Measurements from ENCODE around the gene ERF.
A peak's percentile ranks its signal among the peaks of the same experiment; 100 is the strongest.

The ERF gene

DNA sequence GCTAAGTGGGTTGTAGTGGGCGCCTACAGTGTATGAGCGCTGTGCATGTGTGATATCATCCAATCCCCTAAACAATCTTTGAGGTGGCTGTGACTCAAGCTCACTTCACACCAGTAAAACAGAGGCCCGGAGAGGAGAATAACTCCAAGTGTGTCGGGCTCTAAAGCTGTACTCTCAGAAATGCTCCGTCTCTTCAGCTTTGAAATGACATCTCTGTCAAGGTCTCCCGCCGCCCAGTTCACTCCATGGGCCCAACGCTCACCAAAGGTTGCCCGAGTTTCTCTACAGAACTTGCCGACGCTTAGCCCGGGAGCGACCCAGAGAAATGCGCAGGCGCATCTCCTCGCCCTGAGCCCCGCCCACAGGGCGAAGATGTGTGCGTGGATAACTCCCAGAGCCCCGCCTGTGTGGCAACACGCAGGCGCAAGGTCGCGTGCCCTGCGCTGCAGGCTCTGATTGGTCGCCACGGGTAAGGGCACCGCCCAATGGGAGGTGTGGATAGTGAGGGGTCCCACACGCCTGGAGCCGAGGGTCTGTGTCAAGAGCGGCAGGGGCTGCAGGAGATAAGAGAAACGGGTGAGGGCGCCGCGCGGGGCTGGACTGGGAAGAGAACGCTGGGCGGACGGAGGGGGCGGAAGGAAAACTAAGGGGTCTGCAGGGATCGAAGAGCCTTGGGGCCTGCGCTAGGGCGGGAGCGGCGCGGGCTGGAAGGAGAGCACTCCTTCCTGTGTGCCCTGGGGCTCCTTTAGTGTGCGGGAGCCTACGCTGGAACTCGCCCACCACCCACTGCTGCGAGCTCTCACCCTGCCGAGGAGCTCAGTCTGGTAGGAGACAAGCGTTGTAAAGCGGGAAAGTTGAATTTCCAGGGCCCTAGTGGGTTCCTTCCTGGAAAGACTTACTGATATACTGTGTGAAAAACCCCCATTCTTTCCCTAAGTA is 34.8 kb downstream of the ERF start, which contains the start of gene ZNF526:
Gene ZNF526 (plus strand): TSS at position 501 of the 939 bp plus-strand sequence. CDS start 4,092 bp downstream, outside the sequence.
- peak within 1 kb of the TSS; percentile 94 for H3K4me3 ChIP-seq (ENCODE audit: low read length)
- H3K4me1 ChIP-seq (ENCODE audit: control insufficient read depth, insufficient read depth, low read length), result peaks cover 18% of the 10 kb centered on the region
- H3K27me3 ChIP-seq (ENCODE audit: control insufficient read depth, insufficient read depth, low read length), result no peaks in the 10 kb centered on the region
- peak within 1 kb of the TSS; percentile 61 for H3K27ac ChIP-seq (ENCODE audit: low read depth, low read length)
- peaks cover 8% of the 10 kb centered on the region for H3K36me3 ChIP-seq (ENCODE audit: control insufficient read depth, insufficient read depth, low read length)
- peak within 1 kb of the TSS; percentile 38 for H3K9ac ChIP-seq (ENCODE audit: low read length)

DNA sequence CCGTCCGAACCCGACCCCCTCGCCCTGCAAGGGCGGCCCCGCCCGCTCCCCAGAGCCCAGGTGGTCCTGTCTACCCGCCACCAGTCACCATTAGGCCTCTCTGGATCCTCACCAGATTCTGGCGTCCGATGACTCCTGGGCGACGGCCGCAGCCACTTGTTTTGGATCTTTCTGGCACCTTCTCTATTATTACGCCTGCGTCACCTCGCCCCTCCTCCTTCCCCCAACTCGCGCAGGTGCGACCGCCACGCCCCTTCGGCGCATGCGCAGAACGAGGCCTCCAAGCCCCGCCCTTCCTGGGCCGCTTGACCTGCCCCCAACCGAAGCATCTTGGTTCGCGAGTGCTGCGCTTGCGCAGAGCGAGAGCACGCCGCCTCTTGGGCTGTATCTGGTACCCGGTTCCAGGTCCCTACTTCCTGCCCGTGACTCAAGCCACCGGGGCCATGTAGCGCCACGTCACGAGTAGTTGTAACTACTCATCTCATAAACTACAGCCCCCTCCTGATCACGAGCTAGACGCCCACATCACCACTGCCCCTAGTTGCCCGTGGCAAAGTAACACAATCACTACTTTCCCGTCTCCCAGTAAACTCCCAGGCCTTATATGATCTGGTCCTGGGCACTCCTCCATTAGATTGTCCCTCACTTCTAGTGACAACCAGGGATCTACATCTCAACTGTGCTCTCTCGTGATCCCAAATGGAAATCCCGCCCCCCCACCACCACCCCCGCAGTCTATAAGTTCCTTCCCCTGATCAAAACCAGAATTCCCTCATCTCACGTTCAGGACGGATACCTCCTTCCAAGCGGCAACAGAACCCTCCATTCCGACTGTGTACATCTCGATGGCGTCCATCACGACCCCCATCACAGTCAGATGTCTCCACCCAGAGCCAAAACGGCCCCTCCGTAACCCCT is 37.1 kb downstream of the ERF start, which contains the start of gene DEDD2:
Gene DEDD2 (minus strand): TSS at position 158 of the 918 bp plus-strand sequence. CDS start 670 bp downstream, outside the sequence.
- H3K4me1 ChIP-seq (ENCODE audit: control insufficient read depth, insufficient read depth, low read length), result peaks cover 18% of the 10 kb centered on the region
- H3K27me3 ChIP-seq (ENCODE audit: control insufficient read depth, insufficient read depth, low read length), result no peaks in the 10 kb centered on the region
- peak within 1 kb of the TSS; percentile 96 for H3K9ac ChIP-seq (ENCODE audit: low read length)
- peak within 1 kb of the TSS; percentile 81 for H3K27ac ChIP-seq (ENCODE audit: low read depth, low read length)
- peak within 1 kb of the TSS; percentile 96 for H3K4me3 ChIP-seq (ENCODE audit: low read length)
- H3K36me3 ChIP-seq (ENCODE audit: control insufficient read depth, insufficient read depth, low read length), result peaks cover 8% of the 10 kb centered on the region

DNA sequence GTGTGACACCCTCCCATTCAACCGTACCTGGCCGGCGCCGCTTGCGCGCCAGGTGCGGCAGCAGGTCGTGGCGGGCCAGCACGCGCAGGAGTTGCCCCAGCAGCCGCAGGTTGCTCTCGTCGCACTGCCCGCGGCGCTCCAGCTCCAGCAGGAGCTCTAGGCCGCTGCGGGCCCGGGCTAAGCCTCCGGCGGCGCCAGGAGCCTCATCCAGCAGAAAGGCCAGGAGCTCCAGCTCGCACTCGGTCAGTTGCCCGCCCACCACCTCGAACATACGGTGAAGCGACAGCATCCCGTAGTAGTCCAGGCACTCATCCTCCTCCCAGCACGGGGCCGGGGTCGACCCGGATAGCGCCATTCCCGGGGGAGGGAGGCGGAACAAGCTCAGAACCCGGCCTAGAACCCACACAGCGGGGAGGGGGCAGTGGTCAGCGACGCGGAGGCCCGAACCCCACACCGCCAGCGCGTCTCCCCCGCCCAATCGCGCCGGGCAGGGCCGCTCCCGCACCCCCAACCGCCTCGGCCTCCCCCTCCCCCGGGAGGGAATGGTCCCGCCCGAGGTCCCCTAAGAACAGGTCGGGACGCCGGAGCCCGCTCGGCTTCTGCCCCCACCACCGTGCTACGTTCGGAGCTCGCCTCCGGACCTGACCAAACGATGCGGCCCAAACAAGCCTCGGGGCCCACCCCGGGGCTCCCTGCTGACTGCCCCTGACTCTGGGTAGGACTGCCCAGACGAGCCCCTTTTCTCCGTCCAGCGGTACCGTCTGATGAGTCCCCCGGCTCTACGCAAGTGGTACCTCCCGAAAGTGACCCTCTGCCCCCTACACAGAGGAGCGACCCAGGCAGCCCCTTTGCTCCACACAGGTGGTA is 38.0 kb downstream of the ERF start:
- Histone ChIP-seq H3K27me3 (ENCODE audit: control insufficient read depth, insufficient read depth, low read length) (no peaks in the 10 kb centered on the region), H3K9ac (ENCODE audit: low read length) (peak overlapping the region; percentile 96), H3K4me3 (ENCODE audit: low read length) (peak overlapping the region; percentile 96), H3K36me3 (ENCODE audit: control insufficient read depth, insufficient read depth, low read length) (peaks cover 8% of the 10 kb centered on the region), H3K4me1 (ENCODE audit: control insufficient read depth, insufficient read depth, low read length) (peaks cover 18% of the 10 kb centered on the region), H3K27ac (ENCODE audit: low read depth, low read length) (peak overlapping the region; percentile 81)

DNA sequence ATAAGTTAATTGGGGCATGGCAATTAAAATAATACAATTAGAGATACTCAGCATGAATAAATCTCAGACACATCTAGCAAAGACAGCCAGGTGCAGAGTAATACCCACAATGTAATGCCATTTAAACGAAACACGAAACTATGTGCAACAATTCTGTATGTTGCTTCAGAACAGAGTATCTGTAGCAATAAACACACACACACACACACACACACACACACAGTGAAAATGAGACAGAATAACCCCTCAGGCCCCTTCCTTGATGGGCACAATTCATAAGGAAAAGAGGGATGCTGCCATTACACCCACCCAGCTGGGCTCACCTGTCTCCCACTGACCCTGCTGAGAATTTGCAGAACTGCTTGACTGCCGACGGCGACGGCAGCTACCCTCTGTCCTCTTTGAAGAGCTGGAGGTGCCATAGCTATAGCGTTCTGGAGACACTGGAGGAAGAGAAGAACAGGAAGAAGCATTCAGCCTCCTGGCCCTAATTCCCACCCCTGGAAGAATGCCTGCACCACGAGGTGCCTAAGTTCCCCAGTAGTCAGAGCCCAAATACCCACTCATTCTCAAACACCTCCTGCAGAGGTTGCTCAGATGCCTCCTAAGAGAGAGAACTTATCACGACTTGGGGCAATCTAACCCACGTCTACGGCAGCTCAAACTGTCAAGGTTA is 40.0 kb downstream of the ERF start:
- Histone ChIP-seq H3K9ac (ENCODE audit: low read length) (no peak overlapping the region), H3K4me1 (ENCODE audit: control insufficient read depth, insufficient read depth, low read length) (peaks cover 11% of the 10 kb centered on the region), H3K36me3 (ENCODE audit: control insufficient read depth, insufficient read depth, low read length) (peaks cover 8% of the 10 kb centered on the region), H3K4me3 (ENCODE audit: low read length) (peak overlapping the region; percentile 96), H3K27ac (ENCODE audit: low read depth, low read length) (no peak overlapping the region), H3K27me3 (ENCODE audit: control insufficient read depth, insufficient read depth, low read length) (no peaks in the 10 kb centered on the region)

DNA sequence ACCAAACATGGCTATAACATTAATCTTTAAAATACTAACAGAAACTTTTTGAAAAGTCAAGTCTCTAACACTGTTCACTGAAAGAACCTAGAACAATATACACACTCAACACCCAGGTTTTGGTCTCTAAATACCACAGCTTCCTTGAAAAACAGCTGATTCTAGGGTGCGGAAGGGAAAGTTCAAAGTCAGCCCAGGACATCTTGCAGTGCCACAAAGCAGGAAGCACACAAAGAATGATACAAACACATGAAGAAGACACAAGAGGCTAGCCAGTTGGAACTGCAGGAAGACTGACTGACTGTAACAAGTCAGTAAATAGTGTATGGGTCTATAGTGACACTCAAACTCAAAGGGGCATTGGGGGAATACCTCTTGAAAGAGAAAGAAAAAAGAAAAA is 42.0 kb downstream of the ERF start:
- H3K4me1 ChIP-seq (ENCODE audit: control insufficient read depth, insufficient read depth, low read length), result peaks cover 6% of the 10 kb centered on the region
- no peaks in the 10 kb centered on the region for H3K27me3 ChIP-seq (ENCODE audit: control insufficient read depth, insufficient read depth, low read length)
- peaks cover 17% of the 10 kb centered on the region for H3K36me3 ChIP-seq (ENCODE audit: control insufficient read depth, insufficient read depth, low read length)
- H3K9ac ChIP-seq (ENCODE audit: low read length), result no peak overlapping the region
- no peak overlapping the region for H3K27ac ChIP-seq (ENCODE audit: low read depth, low read length)
- H3K4me3 ChIP-seq (ENCODE audit: low read length), result no peak overlapping the region

DNA sequence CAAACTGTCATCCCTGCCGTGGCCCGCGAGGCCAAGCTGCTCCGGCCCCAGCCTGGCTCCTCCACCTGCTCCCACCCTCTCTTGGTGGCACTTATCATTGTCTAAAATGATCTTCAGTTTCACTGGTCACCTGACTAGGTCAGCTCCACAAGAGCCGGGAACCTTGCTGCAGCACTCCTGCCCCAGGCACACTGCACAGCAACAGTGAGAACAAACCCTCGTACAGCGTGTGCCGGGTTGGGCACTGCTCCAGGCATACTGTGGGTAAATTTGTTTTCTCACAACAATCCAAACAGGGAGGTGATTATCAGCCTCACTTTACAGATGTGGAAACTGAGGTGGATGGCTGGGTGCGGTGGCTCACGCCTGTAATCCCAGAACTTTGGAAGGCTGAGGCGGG is 46.3 kb downstream of the ERF start:
- Histone ChIP-seq H3K4me1 (ENCODE audit: control insufficient read depth, insufficient read depth, low read length) (no peaks in the 10 kb centered on the region), H3K9ac (ENCODE audit: low read length) (no peak overlapping the region), H3K27ac (ENCODE audit: low read depth, low read length) (no peak overlapping the region), H3K36me3 (ENCODE audit: control insufficient read depth, insufficient read depth, low read length) (peaks cover 34% of the 10 kb centered on the region), H3K27me3 (ENCODE audit: control insufficient read depth, insufficient read depth, low read length) (no peaks in the 10 kb centered on the region), H3K4me3 (ENCODE audit: low read length) (no peak overlapping the region)

DNA sequence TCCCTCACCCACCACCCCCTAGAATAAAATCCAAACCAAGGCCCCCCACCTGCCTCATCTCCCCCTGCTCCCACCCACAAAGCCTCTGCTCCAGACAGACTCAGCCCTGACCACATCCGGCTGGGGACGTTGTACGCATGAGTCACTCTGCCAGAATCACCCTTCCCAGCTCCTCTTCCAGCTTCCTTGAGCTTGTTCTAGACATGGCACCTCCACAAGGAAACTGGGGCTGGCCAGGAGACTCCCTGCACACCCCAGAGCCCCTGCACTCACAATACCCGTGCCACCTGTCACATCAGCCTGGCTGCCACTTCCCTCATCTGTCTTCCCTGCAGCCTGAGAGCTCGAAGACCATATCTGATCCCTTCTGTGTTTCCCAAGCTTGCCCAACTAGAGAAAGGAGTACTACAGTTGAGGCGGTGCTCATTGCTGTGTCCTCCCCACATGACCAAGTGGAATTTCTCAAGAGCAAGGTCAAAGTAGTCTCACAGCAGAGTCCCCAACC is 47.1 kb downstream of the ERF start:
- peaks cover 37% of the 10 kb centered on the region for H3K36me3 ChIP-seq (ENCODE audit: control insufficient read depth, insufficient read depth, low read length)
- H3K4me3 ChIP-seq (ENCODE audit: low read length), result no peak overlapping the region
- H3K9ac ChIP-seq (ENCODE audit: low read length), result no peak overlapping the region
- H3K4me1 ChIP-seq (ENCODE audit: control insufficient read depth, insufficient read depth, low read length), result no peaks in the 10 kb centered on the region
- H3K27me3 ChIP-seq (ENCODE audit: control insufficient read depth, insufficient read depth, low read length), result no peaks in the 10 kb centered on the region
- no peak overlapping the region for H3K27ac ChIP-seq (ENCODE audit: low read depth, low read length)

DNA sequence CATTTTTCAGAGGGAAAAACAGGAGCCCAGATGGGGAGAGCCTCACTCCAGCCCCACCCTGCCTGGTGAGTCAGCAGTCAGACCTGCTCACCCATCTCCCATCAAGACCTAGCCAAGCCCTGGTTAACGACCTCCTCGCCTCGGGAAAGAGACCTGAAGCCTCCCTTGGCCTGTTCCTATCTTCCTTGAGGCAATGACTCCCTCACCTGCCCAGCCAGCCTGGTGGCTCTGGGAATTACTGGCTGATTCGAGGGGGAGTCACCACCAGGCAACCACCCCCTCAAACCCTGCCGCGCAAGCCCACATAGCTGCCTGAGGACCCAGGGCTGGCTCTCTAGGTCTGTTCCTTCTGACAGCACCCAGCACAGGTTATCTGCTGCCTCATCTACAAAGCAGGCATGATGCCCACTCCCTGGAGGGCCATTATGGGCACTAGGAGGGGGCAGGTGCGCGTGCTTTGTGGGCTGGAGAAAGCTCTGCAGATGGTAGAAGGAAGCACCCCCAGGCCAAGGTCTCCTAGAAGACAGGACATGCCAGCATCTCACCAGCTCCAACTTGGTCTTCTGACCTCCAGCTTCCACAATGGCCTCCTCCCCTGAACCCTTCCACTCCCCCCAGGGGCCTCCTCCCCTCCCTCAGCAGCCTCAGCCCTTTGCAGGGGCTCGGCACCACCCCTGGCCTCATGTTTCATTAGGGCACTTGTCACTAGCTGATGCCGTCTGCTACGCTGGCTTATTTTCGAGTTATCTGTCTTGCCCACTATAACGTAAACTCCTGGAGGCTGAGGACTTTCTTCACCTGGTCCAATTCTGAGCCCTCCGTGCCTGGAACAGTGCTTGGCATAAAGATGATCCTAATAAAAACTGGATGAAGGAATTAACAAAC is 47.8 kb downstream of the ERF start:
- H3K4me3 ChIP-seq (ENCODE audit: low read length), result no peak overlapping the region
- H3K9ac ChIP-seq (ENCODE audit: low read length), result no peak overlapping the region
- H3K36me3 ChIP-seq (ENCODE audit: control insufficient read depth, insufficient read depth, low read length), result peaks cover 38% of the 10 kb centered on the region
- no peak overlapping the region for H3K27ac ChIP-seq (ENCODE audit: low read depth, low read length)
- no peaks in the 10 kb centered on the region for H3K27me3 ChIP-seq (ENCODE audit: control insufficient read depth, insufficient read depth, low read length)
- H3K4me1 ChIP-seq (ENCODE audit: control insufficient read depth, insufficient read depth, low read length), result no peaks in the 10 kb centered on the region

DNA sequence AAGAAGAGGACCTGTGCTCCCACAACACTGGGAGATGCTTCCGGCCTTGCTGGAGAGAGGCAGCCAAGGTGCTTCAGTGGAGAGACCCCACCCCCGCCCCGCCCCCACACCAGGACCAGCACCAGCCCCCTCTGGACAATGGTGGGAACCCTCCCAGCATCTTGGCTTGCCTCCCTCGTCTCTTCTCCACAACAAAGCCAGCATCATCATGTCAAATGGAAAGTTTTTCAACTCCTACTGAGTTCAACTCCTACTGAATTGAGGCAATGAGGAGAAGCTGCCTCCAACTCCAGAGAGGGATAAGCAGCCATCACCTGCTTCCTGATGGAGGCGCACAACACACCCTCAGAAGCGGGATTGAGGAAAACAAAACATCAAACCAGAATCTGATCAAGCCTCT is 50.3 kb downstream of the ERF start:
- H3K36me3 ChIP-seq (ENCODE audit: control insufficient read depth, insufficient read depth, low read length), result peaks cover 40% of the 10 kb centered on the region
- no peaks in the 10 kb centered on the region for H3K4me1 ChIP-seq (ENCODE audit: control insufficient read depth, insufficient read depth, low read length)

DNA sequence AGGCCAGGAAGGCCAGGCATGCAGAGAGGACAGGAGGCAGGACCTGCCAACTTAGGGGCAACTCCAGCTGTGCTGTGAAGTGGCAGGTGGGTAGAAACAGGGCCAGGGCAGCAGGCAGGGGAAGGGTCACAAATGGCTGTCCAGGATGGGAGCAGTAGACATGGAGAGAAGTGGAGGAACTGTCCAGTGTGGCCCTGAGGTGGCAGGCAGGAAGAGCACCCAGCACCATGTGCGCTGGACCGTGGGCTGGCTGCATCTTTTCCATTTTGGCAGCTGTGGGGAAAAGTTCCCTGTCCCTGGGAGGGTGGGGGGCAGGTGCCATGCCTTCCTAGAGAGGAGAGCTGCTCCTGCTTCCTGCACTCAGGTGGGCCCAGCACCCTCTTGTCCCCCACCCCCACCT is 51.2 kb downstream of the ERF start:
- Histone ChIP-seq H3K27ac (ENCODE audit: low read depth, low read length) (no peak overlapping the region), H3K36me3 (ENCODE audit: control insufficient read depth, insufficient read depth, low read length) (peaks cover 39% of the 10 kb centered on the region), H3K27me3 (ENCODE audit: control insufficient read depth, insufficient read depth, low read length) (no peaks in the 10 kb centered on the region), H3K4me1 (ENCODE audit: control insufficient read depth, insufficient read depth, low read length) (no peaks in the 10 kb centered on the region), H3K4me3 (ENCODE audit: low read length) (no peak overlapping the region), H3K9ac (ENCODE audit: low read length) (no peak overlapping the region)

More for the DNA sequence above, 50.3 kb downstream of the ERF start:
- H3K27me3 ChIP-seq (ENCODE audit: control insufficient read depth, insufficient read depth, low read length), result no peaks in the 10 kb centered on the region
- no peak overlapping the region for H3K27ac ChIP-seq (ENCODE audit: low read depth, low read length)
- no peak overlapping the region for H3K9ac ChIP-seq (ENCODE audit: low read length)
- H3K4me3 ChIP-seq (ENCODE audit: low read length), result no peak overlapping the region

Data from rectal smooth muscle tissue (tissue), 1 donor.